ENCODE data around the gene CENPH. TPM values are rescaled to one million over a fixed set of nuclear protein-coding genes. Genes with fewer than 3 reads are reported as not detected.
"Not testable (repeated sequence)": the region's sequence is repeated elsewhere in the genome, so short reads cannot be mapped to it uniquely, and the experiment has no call there.

CENPH gene
- total and polyA plus RNA-seq, 2 of the 13 experiments (the other 11 are each of a cell fraction or from before 2014, with no cell fraction given) = 11.2 to 28.8 TPM

- Histone ChIP-seq H3K9me3 (ENCODE audit: low read length) (no peaks in the 10 kb centered on the region), H3K27ac (ENCODE audit: extremely low read length, insufficient read depth, low read length) (no peak overlapping the region), H3K79me2 (ENCODE audit: insufficient read depth, low read length) (peaks cover 36% of the 10 kb centered on the region), H2AFZ (ENCODE audit: low read length) (no peak overlapping the region), H3K4me1 (ENCODE audit: insufficient read depth, low read length) (peaks cover 52% of the 10 kb centered on the region), H3K4me3 (replicated peaks in 1 of 3; ENCODE audit: insufficient read depth in 1 of 3, low read depth in 2 of 3, low read length in 3 of 3) (no peak overlapping the region), H4K20me1 (ENCODE audit: insufficient read depth, low read length) (no peaks in the 10 kb centered on the region), H3K36me3 (replicated peaks in 1 of 2; ENCODE audit: control insufficient read depth in 1 of 2, insufficient read depth in 2 of 2, low read length in 2 of 2) (peaks cover 5 to 43% of the 10 kb centered on the region in 2 experiments), H3K9ac (ENCODE audit: insufficient read depth, low read depth, low read length) (no peak overlapping the region), H3K27me3 (ENCODE audit: control insufficient read depth in 1 of 2, insufficient read depth in 2 of 2, low read length in 2 of 2) (no peaks in the 10 kb centered on the region), H3K4me2 (ENCODE audit: low read depth, low read length) (no peak overlapping the region)
- CTCF ChIA-PET (ENCODE audit: low intra/inter-chr PET ratio, low total read pairs) = no interaction called here
- POLR2A ChIA-PET = no interaction called here
- TF ChIP-seq MAFK (conservative IDR thresholded peaks at IDR 0.05 in 1 of 2, IDR thresholded peaks at IDR 0.05 in 1 of 2; ENCODE audit: low read length in 2 of 2) (peak; percentile 87 to 93), SP4 (CRISPR knock-in tag; IDR thresholded peaks at IDR 0.05) (no peak), MAFF (IDR thresholded peaks at IDR 0.05; ENCODE audit: low read depth, low read length) (peak; percentile 85)
- 98% methylated on average over 3 of the region's 3 CpGs for WGBS (ENCODE audit: low lambda C conversion rate)
- no peak for DNase-seq (ENCODE audit: low spot score)
- no TSS peak for BruUV-seq (replicated peaks)
- ATAC-seq = no peak
- intact Hi-C loops (cut with micrococcal nuclease; ENCODE audit: unreplicated experiment) (no loop called here), in situ Hi-C loops (cut with HindIII; ENCODE audit: extremely low pct_ligation_motif_present, low pct_unique_long_range_greater_than_20kb) (no loop called here)
- FAIRE-seq = no peak
These were observed 18.4 kb upstream of the CENPH start for GRCh38 chr5:69170969-69171368.

- H3K79me2 ChIP-seq (ENCODE audit: insufficient read depth, low read length); H3K36me3 ChIP-seq (replicated peaks in 1 of 2; ENCODE audit: control insufficient read depth in 1 of 2, insufficient read depth in 2 of 2, low read length in 2 of 2); in situ Hi-C loops (cut with HindIII; ENCODE audit: extremely low pct_ligation_motif_present, low pct_unique_long_range_greater_than_20kb); BruUV-seq (replicated peaks); H3K9me3 ChIP-seq (ENCODE audit: low read length); H2AFZ ChIP-seq (ENCODE audit: low read length); intact Hi-C loops (cut with micrococcal nuclease; ENCODE audit: unreplicated experiment); CTCF ChIA-PET (ENCODE audit: low intra/inter-chr PET ratio, low total read pairs); H3K27me3 ChIP-seq (ENCODE audit: control insufficient read depth in 1 of 2, insufficient read depth in 2 of 2, low read length in 2 of 2); H4K20me1 ChIP-seq (ENCODE audit: insufficient read depth, low read length): not testable (repeated sequence)
- POLR2A ChIA-PET = interaction anchor here (1.3 to 1.4 kb wide), 3 partner anchors 8 to 32 kb away, joined by 3 to 7 read pairs (median 4); partner anchors contain the start of gene CCNB1
- Histone ChIP-seq H3K27ac (ENCODE audit: extremely low read length, insufficient read depth, low read length) (peak overlapping the region; percentile 65), H3K4me3 (replicated peaks in 1 of 3; ENCODE audit: insufficient read depth in 1 of 3, low read depth in 2 of 3, low read length in 3 of 3) (peak overlapping the region in 1 of 3 experiments; percentile 39; a peak in 2 of 6 replicates), H3K9ac (ENCODE audit: insufficient read depth, low read depth, low read length) (peak overlapping the region; percentile 44; the same call in 1 of the 2 replicates), H3K4me2 (ENCODE audit: low read depth, low read length) (peak overlapping the region; percentile 38; the same call in 1 of the 2 replicates), H3K4me1 (ENCODE audit: insufficient read depth, low read length) (peaks cover 16% of the 10 kb centered on the region)
- WGBS (ENCODE audit: low lambda C conversion rate) = 42% methylated on average over 15 of the region's 15 CpGs
- ATAC-seq (peak; percentile 81), FAIRE-seq (peak; percentile 67), DNase-seq (ENCODE audit: low spot score) (peak; percentile 50)
- TF ChIP-seq NFYC (CRISPR knock-in tag; IDR thresholded peaks at IDR 0.05) (peak; percentile 81), SOX5 (CRISPR knock-in tag; IDR thresholded peaks at IDR 0.05; ENCODE audit: borderline replicate concordance) (0 out of 2 replicates have a peak, but pooled peaks have one; percentile 10), CHD4 (IDR thresholded peaks at IDR 0.05; ENCODE audit: borderline replicate concordance, low read length) (peak; percentile 53; the same call in 1 of the 2 replicates), HNF1B (CRISPR knock-in tag; IDR thresholded peaks at IDR 0.05) (peak; percentile 58; the same call in 1 of the 2 replicates), ZMYM4 (CRISPR knock-in tag; IDR thresholded peaks at IDR 0.05) (peak; percentile 98), RXRB (CRISPR knock-in tag; IDR thresholded peaks at IDR 0.05; ENCODE audit: borderline replicate concordance) (peak; percentile 16; the same call in 1 of the 2 replicates), NR2C2 (CRISPR knock-in tag; IDR thresholded peaks at IDR 0.05; ENCODE audit: borderline replicate concordance) (peak; percentile 26; the same call in 1 of the 2 replicates), SETDB1 (CRISPR knock-in tag; IDR thresholded peaks at IDR 0.05; ENCODE audit: borderline replicate concordance) (peak; percentile 75; the same call in 1 of the 2 replicates)
These were observed 7.6 kb upstream of the CENPH start for GRCh38 chr5:69181659-69182293.

All from HepG2 (cell line).